PC-3 (cell line): ENCODE data around the gene KIFC1. TPM values are rescaled to one million over a fixed set of nuclear protein-coding genes. Genes with fewer than 3 reads are reported as not detected.

ENCODE experiments used
- ATAC-seq: fragments of 200-7000 bp; cut with Tn5 transposase; 2 replicates; pipeline ENCODE4 v1.9.1; 2020; ENCODE audit warnings: mild to moderate bottlenecking, moderate library complexity
- BruUV-seq: library from RNA; stranded (reverse); fragments of 400-500 nt; replicated peaks from 2 replicates; lab custom pipeline; 2021; lab: Mats Ljungman, UMichigan
- CTCF ChIA-PET: fragments of 300-600 bp; sonication (Branson Sonifier 250); formaldehyde crosslinking; loops from one replicate; lab custom pipeline; 2022; ENCODE audit warnings: antibody characterized with exemption; lab: Charles Lee
- POLR2A ChIA-PET: fragments of 300-600 bp; sonication (Branson Sonifier 250); formaldehyde crosslinking; loops from one replicate; lab custom pipeline; 2022; ENCODE audit warnings: antibody characterized with exemption; ENCODE audit not compliant: unreplicated experiment; lab: Charles Lee
- DNase-seq: peaks from one replicate; pipeline ENCODE4 v3.0.0-alpha.2; 2015
- H2AFZ ChIP-seq: fragments of 300-600 bp; sonication (generic); 2 replicates; pipeline ENCODE4 v1.6.0; 2016; ENCODE audit warnings: antibody characterized with exemption, low read length
- H3F3A ChIP-seq: fragments of 300-600 bp; sonication (generic); one replicate; pipeline ENCODE4 v1.6.0; 2017; ENCODE audit warnings: antibody characterized with exemption, low read length, control low read depth, mild to moderate bottlenecking; ENCODE audit not compliant: unreplicated experiment
- H3K27ac ChIP-seq: fragments of 300-600 bp; sonication (generic); 2 replicates; pipeline ENCODE4 v1.5.1; 2016; ENCODE audit warnings: mild to moderate bottlenecking, low read length
- H3K27me3 ChIP-seq: fragments of 300-600 bp; sonication (generic); 2 replicates; pipeline ENCODE4 v1.6.1; 2016; ENCODE audit warnings: low read length, mixed read lengths
- H3K36me3 ChIP-seq: fragments of 300-600 bp; sonication (generic); 2 replicates; pipeline ENCODE4 v1.6.1; 2016; ENCODE audit warnings: low read depth, mixed run types, low read length, mixed read lengths
- H3K4me1 ChIP-seq: fragments of 300-600 bp; sonication (generic); 2 replicates; pipeline ENCODE4 v1.5.1; 2016; ENCODE audit warnings: low read length; ENCODE audit not compliant: insufficient read depth
- H3K4me2 ChIP-seq: fragments of 300-600 bp; sonication (generic); 2 replicates; pipeline ENCODE4 v1.6.0; 2016; ENCODE audit warnings: low read length
- H3K4me3 ChIP-seq: fragments of 300-600 bp; sonication (generic); 2 replicates; pipeline ENCODE4 v1.5.1; 2016; ENCODE audit warnings: mild to moderate bottlenecking, low read length, mixed read lengths
- H3K79me2 ChIP-seq: fragments of 300-600 bp; sonication (generic); 2 replicates; pipeline ENCODE4 v1.6.1; 2017; ENCODE audit warnings: low read length, mixed read lengths
- H3K9ac ChIP-seq: fragments of 300-600 bp; sonication (generic); 2 replicates; pipeline ENCODE4 v1.6.0; 2016; ENCODE audit warnings: mild to moderate bottlenecking, low read length
- H3K9me2 ChIP-seq: fragments of 300-600 bp; sonication (generic); replicated peaks from 2 replicates; pipeline ENCODE4 v1.6.1; 2016; ENCODE audit warnings: mixed run types, low read length, mixed read lengths
- H3K9me3 ChIP-seq: fragments of 300-600 bp; sonication (generic); 2 replicates; pipeline ENCODE4 v1.6.1; 2016; ENCODE audit warnings: low read length, mixed read lengths
- H4K20me1 ChIP-seq: fragments of 300-600 bp; sonication (generic); 2 replicates; pipeline ENCODE4 v1.6.1; 2016; ENCODE audit warnings: low read length, mixed read lengths
- CTCF ChIP-seq: fragments of 300-600 bp; sonication (generic); conservative IDR thresholded peaks from 2 replicates; pipeline ENCODE4 v1.5.1; 2017; ENCODE audit warnings: antibody characterized with exemption, low read depth, mild to moderate bottlenecking, low read length
- EZH2 ChIP-seq: fragments of 300-600 bp; sonication (generic); IDR thresholded peaks from one replicate; pipeline ENCODE4 v1.6.1; 2017; ENCODE audit warnings: antibody characterized with exemption, mild to moderate bottlenecking, low read length; ENCODE audit not compliant: unreplicated experiment
- EZH2phosphoT487 ChIP-seq: fragments of 300-600 bp; sonication (generic); IDR thresholded peaks from 2 replicates; pipeline ENCODE4 v1.6.1; 2018; ENCODE audit warnings: mild to moderate bottlenecking, antibody characterized with exemption, low read length, borderline replicate concordance
- intact Hi-C: fragments of 100-400 bp; cut with micrococcal nuclease; formaldehyde crosslinking; loops from 2 replicates; pipeline ENCODE4 v1.9.0; 2023
- total RNA-seq: library from RNA; depleted of rRNA; stranded (reverse); fragments of >200 nt; gene quantifications from 2 replicates; pipeline ENCODE4 v1.2.3, GENCODE V29; 2014

KIFC1 gene
- total RNA-seq, 1 experiment from 2014 or later = 66.7 TPM

- H3K27ac ChIP-seq = no peak overlapping the region
- H3K4me2 ChIP-seq = no peak overlapping the region
- H3K79me2 ChIP-seq = peaks cover 30% of the 10 kb centered on the region
- no peaks in the 10 kb centered on the region for H3K27me3 ChIP-seq
- peaks cover 13% of the 10 kb centered on the region for H3K4me1 ChIP-seq
- intact Hi-C loops = loop anchor here (10.0 kb wide), 1 partner anchor 99 kb away; no protein-coding TSS in a partner anchor
- no peak overlapping the region for H2AFZ ChIP-seq
- ATAC-seq (no peak), DNase-seq (no peak)
- peaks cover 15% of the 10 kb centered on the region; the same call in 1 of the 2 replicates for H3K36me3 ChIP-seq
- no peaks in the 10 kb centered on the region for H3K9me2 ChIP-seq
- no peak overlapping the region for H3K9ac ChIP-seq
- H3K4me3 ChIP-seq = no peak overlapping the region
- no peaks in the 10 kb centered on the region for H3K9me3 ChIP-seq
- TF ChIP-seq EZH2 (no peak), CTCF (no peak), EZH2phosphoT487 (no peak)
- H3F3A ChIP-seq = no peaks in the 10 kb centered on the region
- no peaks in the 10 kb centered on the region for H4K20me1 ChIP-seq
- BruUV-seq = no TSS peak
- CTCF ChIA-PET = interaction anchor here (0.6 kb wide), 1 partner anchor 45 kb away, joined by 4 read pairs; the partner anchor contains the start of gene PHF1
- POLR2A ChIA-PET = no interaction called here
These were observed 64.5 kb downstream of the KIFC1 start for GRCh38 chr6:33456156-33456555.

GRCh38 chr6:33458676-33459075 is 67.1 kb downstream of the KIFC1 start:
- Histone ChIP-seq H3K4me2 (no peak overlapping the region), H3K9me2 (no peaks in the 10 kb centered on the region), H3K9ac (no peak overlapping the region), H4K20me1 (no peaks in the 10 kb centered on the region), H3K79me2 (peaks cover 26% of the 10 kb centered on the region), H3K4me3 (no peak overlapping the region), H2AFZ (no peak overlapping the region), H3K9me3 (no peaks in the 10 kb centered on the region), H3K36me3 (peaks cover 15% of the 10 kb centered on the region; the same call in 1 of the 2 replicates), H3K4me1 (peaks cover 9% of the 10 kb centered on the region), H3K27me3 (no peaks in the 10 kb centered on the region), H3F3A (no peaks in the 10 kb centered on the region), H3K27ac (no peak overlapping the region)
- ChIA-PET POLR2A (no interaction called here), CTCF (no interaction called here)
- TF ChIP-seq EZH2phosphoT487 = no peak
- TF ChIP-seq EZH2 = no peak
- TF ChIP-seq CTCF = no peak
- ATAC-seq = no peak
- DNase-seq = no peak
- no TSS peak for BruUV-seq
- intact Hi-C loops = loop anchor here (10.0 kb wide), 1 partner anchor 96 kb away; no protein-coding TSS in a partner anchor

GRCh38 chr6:33459226-33459625 is 67.6 kb downstream of the KIFC1 start:
- no peak for DNase-seq
- no peaks in the 10 kb centered on the region for H3F3A ChIP-seq
- H2AFZ ChIP-seq = no peak overlapping the region
- H3K4me3 ChIP-seq = no peak overlapping the region
- TF ChIP-seq EZH2 (no peak), CTCF (no peak), EZH2phosphoT487 (no peak)
- no peaks in the 10 kb centered on the region for H3K9me3 ChIP-seq
- H3K27me3 ChIP-seq = no peaks in the 10 kb centered on the region
- H3K9me2 ChIP-seq = no peaks in the 10 kb centered on the region
- no peak overlapping the region for H3K27ac ChIP-seq
- intact Hi-C loops = loop anchor here (10.0 kb wide), 1 partner anchor 96 kb away; no protein-coding TSS in a partner anchor
- ChIA-PET POLR2A (no interaction called here), CTCF (no interaction called here)
- H3K4me2 ChIP-seq = no peak overlapping the region
- BruUV-seq = no TSS peak
- peaks cover 22% of the 10 kb centered on the region for H3K79me2 ChIP-seq
- H3K9ac ChIP-seq = no peak overlapping the region
- H3K36me3 ChIP-seq = peaks cover 15% of the 10 kb centered on the region; the same call in 1 of the 2 replicates
- ATAC-seq = no peak
- H4K20me1 ChIP-seq = no peaks in the 10 kb centered on the region
- H3K4me1 ChIP-seq = peaks cover 9% of the 10 kb centered on the region
